ENCODE data around the gene WDR4.
"Not testable (repeated sequence)": the region's sequence is repeated elsewhere in the genome, so short reads cannot be mapped to it uniquely, and the experiment has no call there.

The WDR4 gene

GRCh38 chr21:42878993-42879787, at the start of gene WDR4:
WDR4 (minus strand) TSS chr21:42879539; CDS start chr21:42879495, 44 bp downstream.
- peak; percentile 98 to 99 for DNase-seq (ENCODE audit: low read depth in 2 of 2)

- DNase-seq (ENCODE audit: low read depth in 2 of 2) = not testable (repeated sequence)
These were observed 48.3 kb upstream of the WDR4 start for GRCh38 chr21:42927474-42928200.

- DNase-seq (ENCODE audit: low read depth in 2 of 2) = no peak
These were observed 46.0 kb upstream of the WDR4 start, which contains the start of gene ERVH48-1 for GRCh38 chr21:42925114-42925926. ERVH48-1 (minus strand) TSS chr21:42925630; CDS start chr21:42919006, 6,624 bp downstream.

DNA sequence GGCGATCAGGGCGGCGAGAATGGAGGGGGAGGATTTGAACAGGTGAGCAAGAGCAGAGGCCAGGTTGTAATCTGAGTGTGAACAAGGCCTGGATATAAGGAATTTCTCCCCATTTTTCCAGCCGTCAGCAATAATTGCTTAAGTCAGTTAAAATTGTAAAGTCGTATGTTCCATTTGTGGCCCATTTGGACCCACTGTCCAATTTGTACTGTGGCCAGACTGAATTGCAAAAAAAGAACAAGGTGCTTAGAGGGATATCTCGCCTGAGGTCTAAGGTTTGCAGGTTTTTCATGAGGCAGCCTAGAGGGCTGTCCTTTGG, 45.1 kb upstream of the WDR4 start:
- DNase-seq (ENCODE audit: low read depth in 2 of 2) = no peak

- peak; percentile 6 to 24 for DNase-seq (ENCODE audit: low read depth in 2 of 2)
These were observed 44.5 kb upstream of the WDR4 start for GRCh38 chr21:42923553-42924432.

- no peak for DNase-seq (ENCODE audit: low read depth in 2 of 2)
These were observed 43.6 kb upstream of the WDR4 start for GRCh38 chr21:42922918-42923317.

GRCh38 chr21:42921927-42922326, 42.6 kb upstream of the WDR4 start:
- DNase-seq (ENCODE audit: low read depth in 2 of 2) = no peak

DNA sequence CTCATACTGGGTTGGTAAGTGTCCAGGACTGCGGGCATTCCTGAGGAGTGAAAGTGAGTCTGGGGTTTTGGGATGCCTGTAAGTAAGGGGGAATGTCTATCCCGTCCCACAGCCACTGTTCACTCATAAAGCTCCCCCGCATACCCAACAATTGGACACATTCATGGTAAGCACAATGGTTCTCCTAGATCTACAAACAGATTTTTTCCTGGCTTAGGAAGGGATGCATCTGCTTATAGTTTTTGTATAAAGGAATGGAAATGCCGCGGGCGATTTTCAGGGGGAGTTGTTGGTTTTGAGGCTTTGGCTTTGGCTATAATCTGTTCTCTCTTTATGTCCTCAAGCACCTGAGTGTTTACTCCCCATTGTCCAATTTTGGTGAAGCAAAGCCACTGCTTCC, 39.0 kb upstream of the WDR4 start:
- DNase-seq (ENCODE audit: low read depth in 2 of 2) = no peak

DNA sequence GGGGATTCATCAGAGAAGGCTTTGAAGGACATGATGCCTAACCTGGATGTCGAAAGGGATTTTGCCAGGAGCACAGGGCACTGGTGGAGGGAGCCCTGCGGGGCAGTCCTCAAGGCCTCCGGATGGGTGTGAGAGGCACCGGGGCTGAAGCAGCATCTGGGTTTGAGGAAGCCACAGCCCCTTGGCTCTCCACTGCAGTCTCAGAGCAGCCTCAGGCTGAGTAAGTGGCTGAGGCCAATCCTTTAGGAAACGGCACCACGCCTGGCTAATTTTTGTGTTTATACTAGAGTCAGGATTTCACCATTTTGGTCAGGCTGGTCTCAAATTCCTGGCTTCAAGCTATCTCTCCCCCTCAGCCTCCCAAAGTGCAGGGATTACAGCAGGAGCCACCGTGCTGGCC, 34.1 kb upstream of the WDR4 start:
- DNase-seq (ENCODE audit: low read depth in 2 of 2) = no peak

DNA sequence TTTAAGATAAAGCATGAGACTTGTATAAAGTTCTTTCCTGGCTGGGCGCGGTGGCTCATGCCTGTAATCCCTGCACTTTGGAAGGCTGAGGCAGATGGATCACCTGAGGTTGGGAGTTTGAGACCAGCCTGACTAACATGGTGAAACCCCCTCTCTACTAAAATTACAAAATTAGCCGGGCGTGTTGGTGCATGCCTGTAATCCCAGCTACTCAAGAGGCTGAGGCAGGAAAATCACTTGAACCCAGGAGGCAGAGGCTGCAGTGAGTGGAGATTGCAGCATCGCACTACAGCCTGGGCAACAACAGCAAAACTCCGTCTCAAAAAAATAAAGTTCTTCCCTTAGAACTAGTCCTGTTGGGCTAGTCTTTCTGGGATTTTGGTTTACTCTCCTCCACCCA, 32.6 kb upstream of the WDR4 start:
- not testable (repeated sequence) for DNase-seq (ENCODE audit: low read depth in 2 of 2)

GRCh38 chr21:42908484-42908883, 29.1 kb upstream of the WDR4 start:
- DNase-seq (ENCODE audit: low read depth in 2 of 2) = not testable (repeated sequence)

DNA sequence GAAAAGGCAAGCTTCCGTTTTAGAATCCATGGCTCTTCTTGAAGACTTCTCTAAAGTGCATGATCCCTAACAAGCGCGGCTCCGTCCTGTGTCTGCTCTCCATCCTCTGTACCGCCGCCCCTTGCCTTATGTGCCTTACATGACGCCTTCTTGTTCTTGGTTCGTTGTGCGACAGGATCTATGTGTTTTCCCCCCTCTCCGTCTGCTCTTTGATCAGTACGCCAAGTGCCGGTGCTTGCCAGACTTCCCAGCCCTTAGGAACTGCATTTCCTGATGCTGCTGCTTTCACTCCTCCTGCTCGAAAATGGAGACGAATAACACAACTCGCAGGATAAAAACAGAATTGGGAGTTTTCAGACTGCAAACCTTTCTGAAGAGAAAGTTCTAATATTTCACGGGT, 26.9 kb upstream of the WDR4 start:
- no peak for DNase-seq (ENCODE audit: low read depth in 2 of 2)

DNA sequence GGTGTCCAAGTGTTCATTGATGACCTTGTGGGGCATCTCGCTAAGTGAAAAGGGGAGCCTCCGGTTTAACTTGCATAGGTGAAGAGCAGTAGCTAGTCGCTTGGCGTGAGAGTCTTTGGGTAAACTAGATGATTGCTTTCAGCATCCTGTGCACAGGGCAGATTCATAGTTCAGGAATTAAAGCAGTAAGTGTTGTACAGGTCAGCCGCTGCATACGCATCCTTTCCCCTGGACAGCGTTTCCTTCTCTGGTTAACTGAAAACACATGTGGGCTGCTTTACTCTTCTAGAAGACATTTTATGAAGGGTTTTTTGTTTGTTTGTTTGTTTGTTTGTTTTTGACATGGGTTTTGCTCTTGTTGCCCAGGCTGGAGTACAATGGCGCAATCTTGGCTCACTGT, 25.9 kb upstream of the WDR4 start:
- no peak for DNase-seq (ENCODE audit: low read depth in 2 of 2)

- no peak for DNase-seq (ENCODE audit: low read depth in 2 of 2)
These were observed 24.5 kb upstream of the WDR4 start for GRCh38 chr21:42903817-42904216.

- DNase-seq (ENCODE audit: low read depth in 2 of 2) = no peak
These were observed 21.1 kb upstream of the WDR4 start for GRCh38 chr21:42900446-42900845.

DNA sequence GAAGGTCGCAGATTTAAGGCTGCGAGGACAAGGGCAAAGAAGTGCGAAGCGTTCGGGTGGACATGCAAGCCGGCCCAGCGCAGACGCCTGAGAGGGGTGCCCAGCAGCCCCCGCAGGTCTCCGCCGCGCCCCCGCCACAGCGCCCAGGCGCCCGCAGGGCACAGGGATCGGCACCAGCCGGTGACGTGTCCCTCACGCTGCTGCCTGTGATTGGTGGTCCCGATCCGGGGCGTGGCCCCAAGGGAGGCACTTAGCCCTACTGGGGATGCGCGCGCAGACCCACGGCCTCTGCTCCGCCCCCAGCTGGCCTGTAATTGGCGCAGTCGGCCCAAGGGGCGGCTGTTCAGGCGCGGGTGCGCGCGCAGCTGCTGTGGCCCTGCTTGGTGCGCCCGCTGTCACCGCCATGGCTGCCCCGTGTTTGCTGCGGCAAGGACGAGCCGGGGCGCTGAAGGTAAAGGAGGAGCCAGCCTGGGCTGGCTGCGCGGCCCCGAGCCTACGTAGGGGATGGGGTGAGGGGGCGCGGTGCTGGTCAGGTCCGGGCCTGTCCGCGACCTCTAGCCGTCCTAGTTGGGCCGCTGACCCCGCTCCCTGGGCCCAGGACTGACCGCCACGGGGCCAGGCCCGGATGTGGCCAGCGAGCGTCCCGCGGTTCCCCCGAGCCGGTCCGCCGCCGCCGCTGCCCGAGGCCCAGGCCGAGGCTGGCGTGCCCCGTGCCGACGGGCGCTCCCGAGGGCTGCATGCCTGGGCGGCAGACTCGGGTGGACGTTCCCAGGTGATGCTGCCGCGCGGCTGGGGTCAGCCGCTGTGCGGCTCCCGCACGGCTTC, 13.8 kb upstream of the WDR4 start, which contains the start of gene NDUFV3:
NDUFV3 (plus strand) TSS at position 379 of the 825 bp plus-strand sequence; CDS start at position 404, 25 bp downstream.
- DNase-seq (ENCODE audit: low read depth in 2 of 2) = peak; percentile 100

DNA sequence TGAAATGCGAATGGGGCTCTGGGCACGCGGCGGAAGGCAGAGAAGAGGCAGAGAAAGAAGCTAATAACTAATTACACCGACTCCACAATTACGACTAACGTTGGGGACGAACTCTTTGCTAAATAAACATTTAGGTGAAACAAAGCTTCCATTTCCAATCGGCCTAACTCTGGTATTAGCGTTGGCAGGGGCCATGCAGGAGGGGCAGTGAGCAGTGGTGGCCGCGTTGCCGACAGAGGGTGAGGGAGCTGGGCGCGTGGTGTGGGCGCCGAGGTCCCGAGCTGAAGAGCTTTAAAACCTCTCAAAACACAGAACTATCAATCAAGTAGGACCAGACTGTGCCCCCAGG, 13.2 kb upstream of the WDR4 start:
- no peak for DNase-seq (ENCODE audit: low read depth in 2 of 2)

DNA sequence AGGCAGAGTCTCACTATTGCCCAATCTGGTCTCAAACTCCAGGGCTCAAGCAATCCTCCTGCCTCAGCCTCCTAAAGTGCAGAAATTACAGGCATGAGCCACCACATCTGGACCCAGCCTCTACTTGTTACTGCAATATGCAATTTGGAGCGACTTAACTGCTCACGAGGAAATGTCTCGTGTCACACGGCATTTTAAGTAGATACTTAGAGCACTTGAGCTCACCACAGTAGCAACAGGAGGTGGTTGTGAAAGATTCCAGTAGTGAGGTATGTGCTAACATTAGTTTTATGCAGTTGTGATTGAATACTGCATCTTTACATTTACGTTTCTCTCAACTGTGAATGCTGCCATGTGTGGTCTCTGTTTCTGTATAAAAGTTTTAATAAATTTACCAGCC, 8.0 kb upstream of the WDR4 start:
- DNase-seq (ENCODE audit: low read depth in 2 of 2) = no peak

- no peak for DNase-seq (ENCODE audit: low read depth in 2 of 2)
These were observed 4.6 kb upstream of the WDR4 start for GRCh38 chr21:42883921-42884320.

- DNase-seq (ENCODE audit: low read depth in 2 of 2) = no peak
These were observed 1.0 kb upstream of the WDR4 start for GRCh38 chr21:42880352-42880751.

GRCh38 chr21:42878678-42878992, 704 bp downstream of the WDR4 start:
- no peak for DNase-seq (ENCODE audit: low read depth in 2 of 2)

Data from stimulated activated CD8-positive, alpha-beta memory T cell treated with anti-CD3 and anti-CD28 coated beads, Interleukin-7, amount 100 ng/mL, for 1 hour (primary cell).